ENCODE results near the gene RPL34. TPM values are rescaled to one million over a fixed set of nuclear protein-coding genes. Genes with fewer than 3 reads are reported as not detected.
"Not testable (repeated sequence)": the region's sequence is repeated elsewhere in the genome, so short reads cannot be mapped to it uniquely, and the experiment has no call there.

The RPL34 gene
- total RNA-seq, 1 donor from 2014 or later, result 1,411 TPM

DNA sequence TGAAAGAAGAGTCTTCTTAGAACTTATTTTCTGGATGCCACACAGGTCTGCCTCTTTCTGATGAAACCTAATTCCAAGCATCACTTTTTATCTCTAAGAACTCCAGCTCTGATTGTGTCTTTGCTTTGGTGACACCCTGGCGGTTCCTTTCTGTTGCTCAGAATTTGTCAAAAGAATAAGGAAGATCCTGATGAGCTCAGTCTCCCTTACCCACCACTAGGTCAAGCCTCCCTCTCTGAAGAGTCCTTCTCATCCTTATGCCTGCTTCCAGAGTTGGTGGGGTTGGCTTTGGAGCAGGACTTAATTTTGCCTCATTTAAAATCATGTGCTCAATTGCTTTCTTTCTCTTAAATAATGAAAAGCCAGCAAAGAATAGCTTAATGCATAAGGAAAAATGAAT is 31.5 kb upstream of the RPL34 start:
- TF ChIP-seq, protein P1, sequence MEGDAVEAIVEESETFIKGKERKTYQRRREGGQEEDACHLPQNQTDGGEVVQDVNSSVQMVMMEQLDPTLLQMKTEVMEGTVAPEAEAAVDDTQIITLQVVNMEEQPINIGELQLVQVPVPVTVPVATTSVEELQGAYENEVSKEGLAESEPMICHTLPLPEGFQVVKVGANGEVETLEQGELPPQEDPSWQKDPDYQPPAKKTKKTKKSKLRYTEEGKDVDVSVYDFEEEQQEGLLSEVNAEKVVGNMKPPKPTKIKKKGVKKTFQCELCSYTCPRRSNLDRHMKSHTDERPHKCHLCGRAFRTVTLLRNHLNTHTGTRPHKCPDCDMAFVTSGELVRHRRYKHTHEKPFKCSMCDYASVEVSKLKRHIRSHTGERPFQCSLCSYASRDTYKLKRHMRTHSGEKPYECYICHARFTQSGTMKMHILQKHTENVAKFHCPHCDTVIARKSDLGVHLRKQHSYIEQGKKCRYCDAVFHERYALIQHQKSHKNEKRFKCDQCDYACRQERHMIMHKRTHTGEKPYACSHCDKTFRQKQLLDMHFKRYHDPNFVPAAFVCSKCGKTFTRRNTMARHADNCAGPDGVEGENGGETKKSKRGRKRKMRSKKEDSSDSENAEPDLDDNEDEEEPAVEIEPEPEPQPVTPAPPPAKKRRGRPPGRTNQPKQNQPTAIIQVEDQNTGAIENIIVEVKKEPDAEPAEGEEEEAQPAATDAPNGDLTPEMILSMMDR (IDR thresholded peaks at IDR 0.05; ENCODE audit: insufficient read depth, low read length, poor library complexity, severe bottlenecking), result no peak
- Histone ChIP-seq H3K27me3 (ENCODE audit: control insufficient read depth, insufficient read depth, low read length) (no peaks in the 10 kb centered on the region), H3K4me3 (ENCODE audit: low read depth, low read length) (no peak overlapping the region), H3K36me3 (ENCODE audit: control insufficient read depth, insufficient read depth, low read length) (no peaks in the 10 kb centered on the region)
- no peak for DNase-seq (ENCODE audit: low read depth)

DNA sequence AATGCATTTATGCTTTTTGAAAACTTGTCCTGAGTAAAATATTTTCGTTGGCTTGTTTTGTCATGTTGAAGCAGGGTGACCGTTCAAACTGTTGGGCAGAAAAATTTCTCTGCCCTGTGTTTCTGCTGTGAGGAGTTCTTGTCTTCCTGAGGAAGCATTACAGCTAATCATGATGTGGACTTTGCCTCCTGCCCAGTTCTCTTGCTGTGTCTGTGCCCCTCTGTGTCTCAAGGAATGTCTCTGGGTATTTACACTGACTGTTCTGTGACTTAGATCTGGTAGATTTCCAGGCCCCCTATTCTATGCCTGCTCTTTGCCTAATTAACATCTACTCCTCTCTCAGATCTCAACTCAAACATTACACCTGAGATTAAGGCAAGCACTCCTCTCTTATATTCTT is 30.4 kb upstream of the RPL34 start:
- Histone ChIP-seq H3K27me3 (ENCODE audit: control insufficient read depth, insufficient read depth, low read length) (no peaks in the 10 kb centered on the region), H3K36me3 (ENCODE audit: control insufficient read depth, insufficient read depth, low read length) (no peaks in the 10 kb centered on the region), H3K4me3 (ENCODE audit: low read depth, low read length) (no peak overlapping the region)
- TF ChIP-seq, protein P1 (IDR thresholded peaks at IDR 0.05; ENCODE audit: insufficient read depth, low read length, poor library complexity, severe bottlenecking), result no peak
- DNase-seq (ENCODE audit: low read depth), result no peak

DNA sequence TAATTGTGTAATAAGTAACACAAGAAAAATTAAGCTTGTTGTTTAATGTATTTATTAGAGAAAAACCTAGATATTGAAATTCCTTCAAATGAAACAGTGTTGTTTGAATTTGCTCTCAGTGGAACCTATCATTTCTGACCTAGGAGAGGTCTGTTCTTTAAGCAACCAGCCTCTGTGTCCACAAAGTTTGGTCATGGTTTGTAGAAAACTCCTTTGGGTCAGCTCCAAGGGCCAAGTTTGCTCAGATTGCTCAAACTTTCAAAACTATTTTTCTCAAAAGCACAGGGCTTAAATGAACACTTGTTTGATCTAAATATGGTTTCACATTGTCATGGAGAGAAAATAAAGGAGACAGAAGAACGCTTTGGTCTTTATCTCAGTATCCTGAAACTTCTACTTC is 29.6 kb upstream of the RPL34 start:
- no peak overlapping the region for H3K4me3 ChIP-seq (ENCODE audit: low read depth, low read length)
- no peaks in the 10 kb centered on the region for H3K27me3 ChIP-seq (ENCODE audit: control insufficient read depth, insufficient read depth, low read length)
- H3K36me3 ChIP-seq (ENCODE audit: control insufficient read depth, insufficient read depth, low read length), result no peaks in the 10 kb centered on the region
- TF ChIP-seq, protein P1 (IDR thresholded peaks at IDR 0.05; ENCODE audit: insufficient read depth, low read length, poor library complexity, severe bottlenecking), result no peak
- no peak for DNase-seq (ENCODE audit: low read depth)

DNA sequence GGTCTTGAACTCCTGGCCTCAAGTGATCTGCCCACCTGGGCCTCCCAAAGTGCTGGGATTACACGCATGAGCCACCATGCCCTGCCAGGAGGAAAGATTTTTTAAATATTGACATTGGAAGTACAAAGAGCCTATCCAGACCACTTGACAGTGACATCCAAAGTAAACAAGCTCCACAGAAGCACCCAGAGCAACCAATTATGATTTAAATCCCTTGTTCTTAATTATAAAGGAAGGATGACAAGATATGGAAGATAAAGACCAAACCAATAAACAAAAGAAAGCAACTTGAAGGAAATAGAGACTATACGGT is 27.7 kb upstream of the RPL34 start:
- no peaks in the 10 kb centered on the region for H3K27me3 ChIP-seq (ENCODE audit: control insufficient read depth, insufficient read depth, low read length)
- no peak overlapping the region for H3K4me3 ChIP-seq (ENCODE audit: low read depth, low read length)

DNA sequence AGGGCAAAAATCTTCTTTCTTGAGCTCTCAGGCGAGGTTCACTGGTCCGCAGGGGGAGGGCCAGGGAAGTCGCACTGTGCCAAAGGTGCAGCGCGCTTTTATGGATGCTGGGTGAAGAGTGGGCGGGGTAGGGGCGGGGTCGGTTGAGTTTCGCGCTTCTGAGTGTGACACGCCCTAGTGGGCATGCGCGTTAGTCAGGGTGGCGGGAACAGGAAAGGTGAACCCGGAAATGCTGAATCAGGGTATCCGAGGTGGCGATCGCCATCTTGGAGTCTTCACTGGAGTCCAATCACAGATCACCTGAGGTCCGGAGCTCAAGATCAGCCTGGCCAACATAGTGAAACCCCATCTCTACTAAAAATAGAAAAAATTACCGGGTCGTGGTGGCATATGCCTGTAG is 26.1 kb upstream of the RPL34 start:
- H3K36me3 ChIP-seq (ENCODE audit: control insufficient read depth, insufficient read depth, low read length); H3K4me3 ChIP-seq (ENCODE audit: low read depth, low read length); DNase-seq (ENCODE audit: low read depth); H3K27me3 ChIP-seq (ENCODE audit: control insufficient read depth, insufficient read depth, low read length): not testable (repeated sequence)

More for the DNA sequence above, 27.7 kb upstream of the RPL34 start:
- H3K36me3 ChIP-seq (ENCODE audit: control insufficient read depth, insufficient read depth, low read length), result no peaks in the 10 kb centered on the region
- DNase-seq (ENCODE audit: low read depth), result no peak
- TF ChIP-seq, protein P1 (IDR thresholded peaks at IDR 0.05; ENCODE audit: insufficient read depth, low read length, poor library complexity, severe bottlenecking), result no peak

DNA sequence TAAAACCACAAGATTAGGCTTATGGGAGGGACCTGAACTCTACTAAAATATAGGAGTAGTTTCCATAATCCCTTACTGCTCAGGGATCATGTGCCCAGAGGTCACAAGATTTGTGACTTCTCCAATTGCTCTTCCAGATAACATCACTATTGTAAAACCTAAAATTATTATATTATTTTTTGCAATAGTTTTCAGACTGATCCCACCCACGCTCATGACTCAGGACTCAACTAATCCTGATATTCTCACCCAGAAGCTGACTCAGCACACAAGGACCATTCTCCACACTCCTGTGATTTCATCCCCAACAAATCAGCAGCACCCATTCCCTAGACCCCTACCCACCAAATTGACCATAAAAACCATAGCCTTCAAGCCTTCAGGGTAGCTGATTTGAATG is 24.0 kb upstream of the RPL34 start:
- Histone ChIP-seq H3K27me3 (ENCODE audit: control insufficient read depth, insufficient read depth, low read length) (no peaks in the 10 kb centered on the region), H3K36me3 (ENCODE audit: control insufficient read depth, insufficient read depth, low read length) (no peaks in the 10 kb centered on the region), H3K4me3 (ENCODE audit: low read depth, low read length) (no peak overlapping the region)
- TF ChIP-seq, protein P1 (IDR thresholded peaks at IDR 0.05; ENCODE audit: insufficient read depth, low read length, poor library complexity, severe bottlenecking), result no peak
- no peak for DNase-seq (ENCODE audit: low read depth)

Data from kidney epithelial cell (primary cell).